ENCODE results near the gene MACROD2.
"Not testable (repeated sequence)": the region's sequence is repeated elsewhere in the genome, so short reads cannot be mapped to it uniquely, and the experiment has no call there.

Gene MACROD2

DNA sequence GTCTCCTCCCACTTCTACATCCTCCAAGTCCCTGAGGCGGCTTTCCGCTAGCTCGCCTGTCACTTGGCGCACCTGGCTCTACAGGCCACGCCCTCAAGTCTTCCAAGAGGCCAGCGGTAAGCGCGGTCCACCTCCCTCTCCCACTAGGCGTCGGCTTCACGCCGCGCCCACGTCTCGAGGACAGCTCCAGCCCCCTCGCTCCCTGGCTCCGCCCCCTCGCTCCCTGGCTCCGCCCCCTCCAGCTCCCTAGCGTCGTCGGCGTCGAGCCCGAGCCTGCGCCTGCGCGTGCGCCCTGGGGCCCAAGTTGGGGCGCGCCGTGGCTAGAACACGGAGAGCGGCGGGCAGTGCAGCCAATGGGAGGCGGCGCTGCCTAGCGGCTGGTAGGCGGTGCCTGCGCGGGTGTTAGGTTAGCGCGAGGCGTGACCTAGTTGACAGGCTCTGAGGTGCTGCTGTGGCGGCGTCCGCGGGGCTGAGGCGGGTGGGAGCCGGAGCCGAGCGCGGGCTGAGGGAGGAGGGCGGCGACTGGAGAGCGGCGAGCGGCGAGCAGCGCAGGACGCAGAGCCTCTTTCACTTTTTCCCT, at the start of gene MACROD2:
TSS of gene MACROD2 (plus strand) at position 431 of the 580 bp plus-strand sequence.
- peak; percentile 45 for DNase-seq

DNA sequence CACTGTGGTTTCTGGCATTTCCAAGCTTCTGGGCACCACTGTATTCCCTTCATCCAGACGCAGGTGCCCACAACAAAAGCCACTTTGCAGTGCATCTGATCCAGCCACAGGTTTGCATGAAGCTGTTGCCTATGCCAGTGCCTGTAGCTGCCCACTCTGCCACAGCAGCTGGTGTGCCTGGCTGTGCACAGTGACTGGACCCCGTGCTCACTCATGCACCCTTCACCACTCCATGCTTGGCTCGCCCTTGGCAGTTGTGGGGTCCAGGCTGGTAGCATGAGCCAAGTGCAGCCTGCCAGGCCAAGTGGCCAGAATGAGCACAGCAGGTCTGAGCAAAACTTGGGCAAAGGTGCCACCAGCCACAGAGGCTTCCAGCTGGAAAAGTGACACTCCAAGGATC, 47.6 kb upstream of the MACROD2 start:
- DNase-seq, result no peak

DNA sequence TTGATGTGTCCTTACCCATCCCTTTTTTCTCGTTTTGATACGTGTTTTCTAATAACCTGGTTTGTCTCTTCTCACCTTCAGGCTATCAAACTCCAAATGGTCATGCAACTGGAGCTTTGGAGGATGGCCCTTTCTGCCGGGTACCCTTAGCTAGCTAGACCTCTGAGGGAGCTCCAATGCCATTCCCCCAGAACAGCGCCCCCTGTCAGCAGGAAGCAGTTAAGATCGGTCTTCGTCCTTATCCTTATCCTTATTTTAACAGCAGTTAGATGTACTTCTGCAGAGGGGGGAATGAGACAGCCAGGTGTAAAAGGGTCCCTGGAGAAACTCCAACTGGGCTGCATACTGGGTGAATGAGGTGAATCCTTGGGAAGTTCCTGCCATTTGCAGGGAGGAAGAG, 42.1 kb upstream of the MACROD2 start:
- no peak for DNase-seq

DNA sequence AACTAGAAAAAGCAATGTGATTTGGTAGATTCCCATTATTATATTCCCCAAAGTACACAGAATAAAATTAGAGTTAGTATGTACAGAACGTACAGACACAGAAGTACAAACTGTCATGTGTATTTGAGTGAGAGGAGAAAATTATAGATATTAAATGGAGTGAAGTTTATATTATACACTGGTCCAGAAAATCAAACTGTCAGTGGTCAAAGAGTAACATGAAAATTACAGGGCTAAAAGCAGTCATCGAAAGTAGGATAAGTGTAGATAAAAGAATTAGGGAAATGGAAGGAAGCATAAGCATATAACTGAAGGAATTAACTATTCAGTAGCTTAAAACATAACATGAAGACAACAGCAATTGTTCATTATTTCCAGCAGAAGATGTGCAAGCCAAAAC, 35.2 kb upstream of the MACROD2 start:
- DNase-seq, result no peak

DNA sequence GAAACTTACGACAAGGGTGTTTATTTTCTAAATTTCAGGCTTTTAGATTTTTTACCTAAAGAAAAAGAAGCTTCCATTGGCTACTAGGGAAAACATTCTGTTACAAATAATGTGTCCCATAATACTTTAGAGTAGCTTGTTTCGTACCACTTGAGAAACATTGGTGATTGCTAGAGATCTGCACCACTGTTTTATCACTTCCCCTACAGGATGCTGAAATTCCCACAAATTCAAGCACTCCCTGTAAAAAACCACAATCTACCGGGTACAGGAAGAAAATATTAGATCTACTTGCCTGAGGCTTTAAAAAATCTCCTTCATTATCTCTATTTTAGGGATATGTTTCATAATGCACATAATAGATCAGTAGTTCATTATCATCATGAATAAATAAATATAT, 34.8 kb upstream of the MACROD2 start:
- no peak for DNase-seq

DNA sequence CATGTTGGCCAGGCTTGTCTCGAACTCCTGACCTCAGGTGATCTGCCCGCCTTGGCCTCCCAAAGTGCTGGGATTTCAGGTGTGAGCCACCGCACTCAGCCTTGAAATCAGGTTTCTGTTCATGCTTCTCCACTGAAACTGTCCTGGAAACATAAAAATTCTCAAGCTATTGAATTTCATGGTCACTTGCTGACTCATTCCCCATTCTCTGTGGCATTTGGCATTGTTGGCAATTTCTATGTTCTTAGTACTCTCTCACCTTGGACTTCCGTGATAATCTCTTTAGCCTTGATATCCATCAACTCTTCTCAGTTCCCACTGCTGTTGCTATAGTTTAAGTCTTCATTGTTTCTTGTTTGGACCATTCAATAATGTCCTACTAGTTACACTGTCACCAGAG, 11.1 kb upstream of the MACROD2 start:
- DNase-seq, result no peak

DNA sequence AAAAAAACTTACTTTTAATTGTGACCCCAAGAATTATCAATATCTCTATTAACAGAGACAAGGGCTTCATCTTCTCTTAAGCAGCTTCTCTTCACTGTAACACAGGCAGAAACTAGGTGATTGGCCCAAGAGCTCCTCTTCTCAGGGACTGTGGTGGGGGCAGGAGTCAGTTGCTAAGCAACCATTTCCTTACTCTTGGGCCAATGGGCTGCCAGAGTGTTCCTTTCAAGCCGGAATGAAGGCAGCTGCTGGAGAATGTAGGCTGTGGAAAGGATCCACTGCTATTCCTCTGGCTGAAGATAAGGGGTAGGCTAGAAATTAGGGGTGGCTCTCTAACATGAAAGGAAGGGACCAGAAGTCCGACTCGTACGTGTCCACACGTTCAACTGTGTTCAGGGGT, 4.9 kb upstream of the MACROD2 start, which contains the start of gene SEL1L2:
TSS of gene SEL1L2 (minus strand) at position 150 of the 400 bp plus-strand sequence. CDS start at position 70, 80 bp downstream.
- no peak for DNase-seq

DNA sequence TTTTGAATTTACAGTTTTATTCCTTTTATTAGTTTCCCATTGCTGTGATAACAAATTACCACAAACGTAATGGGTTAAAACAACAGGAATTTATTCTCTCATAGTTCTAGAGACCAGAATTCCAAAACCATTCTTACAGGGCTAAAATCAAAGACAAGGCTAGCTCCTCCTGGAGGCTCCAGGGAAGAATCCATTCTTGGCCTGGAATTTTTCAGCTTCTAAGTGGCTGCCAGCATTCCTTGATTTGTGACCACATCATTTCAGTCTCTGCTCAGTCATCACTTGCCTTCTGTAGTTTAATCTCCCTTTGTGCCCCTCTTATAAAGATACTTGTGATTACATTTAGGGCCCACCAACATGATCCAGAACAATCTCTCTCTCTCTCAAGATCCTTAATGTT, 4.0 kb upstream of the MACROD2 start:
- DNase-seq, result no peak

DNA sequence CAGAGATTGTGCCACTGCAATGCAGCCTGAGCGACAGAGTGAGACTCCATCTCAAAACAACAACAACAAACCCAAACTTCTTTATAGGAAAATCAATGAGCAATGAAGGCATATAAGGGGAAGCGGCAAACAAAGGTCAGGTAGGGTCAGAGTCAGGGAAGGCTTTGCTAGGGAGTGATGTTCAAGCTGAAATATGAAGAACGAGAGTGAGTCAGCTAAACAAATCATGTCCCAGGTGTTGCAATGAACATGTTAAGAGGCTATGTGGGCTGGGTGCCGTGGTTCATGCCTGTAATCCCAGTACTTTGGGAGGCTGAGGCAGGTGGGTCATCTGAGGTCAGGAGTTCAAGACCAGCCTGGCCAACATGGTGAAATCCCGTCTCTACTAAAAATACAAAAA, 3.4 kb upstream of the MACROD2 start:
- not testable (repeated sequence) for DNase-seq

DNA sequence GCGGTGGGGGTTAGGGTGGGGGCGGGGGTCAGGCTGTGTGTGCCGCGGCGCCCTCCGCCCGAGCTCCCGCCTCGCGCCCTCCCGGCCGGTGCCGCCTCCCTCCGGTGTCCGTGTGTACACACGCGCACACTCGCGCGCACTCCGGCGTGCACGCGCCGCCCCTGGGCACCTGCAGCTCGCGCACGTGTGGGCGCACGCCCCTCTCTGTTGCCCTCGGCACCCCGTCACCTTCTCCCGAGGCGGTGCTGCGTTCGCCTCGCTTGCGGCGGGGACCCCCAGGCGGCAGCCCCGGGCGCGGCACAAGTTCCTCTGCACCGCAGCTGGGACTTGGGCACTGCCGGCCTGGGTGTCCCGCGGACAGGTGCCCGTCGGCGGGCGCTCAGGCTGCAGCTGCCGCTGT, 525 bp downstream of the MACROD2 start:
- DNase-seq, result no peak

DNA sequence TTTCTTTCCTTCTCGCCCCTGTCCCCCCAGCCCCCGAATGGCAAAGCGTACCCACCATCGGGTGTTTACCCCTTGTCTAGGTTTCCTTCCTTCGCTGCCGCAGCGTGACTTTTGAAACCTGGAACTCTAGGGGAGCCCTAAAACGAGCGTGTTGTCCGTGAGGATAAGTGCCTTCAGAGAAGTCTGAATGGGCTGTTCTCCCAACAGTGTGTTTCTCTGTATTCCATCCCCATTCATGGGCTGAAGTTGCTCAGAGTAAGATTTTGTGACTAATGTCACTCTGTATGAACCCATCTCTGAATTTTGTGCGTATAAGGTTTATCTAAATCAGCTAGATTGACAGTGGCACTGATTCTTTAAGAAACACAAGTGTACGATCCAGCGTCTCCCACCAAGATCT, 949 bp downstream of the MACROD2 start:
- DNase-seq, result no peak

DNA sequence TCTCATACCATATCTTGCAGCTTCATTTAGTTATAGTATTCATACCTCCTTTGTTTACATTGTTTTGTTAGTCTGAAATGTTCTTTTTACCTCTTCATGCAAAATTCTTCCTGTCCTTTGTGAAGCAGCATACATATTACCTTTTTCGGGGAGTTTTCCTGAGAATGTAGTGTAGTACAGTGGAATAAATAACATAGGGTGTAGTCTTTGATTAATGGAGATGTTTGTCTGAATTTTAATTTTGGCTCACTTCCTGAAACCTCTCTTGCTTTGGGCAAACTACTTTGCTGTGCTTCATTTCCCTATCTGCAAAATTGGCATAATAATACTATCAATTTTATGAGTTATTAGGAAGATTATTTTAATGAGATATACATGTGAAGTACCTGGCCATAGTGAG, 5.6 kb downstream of the MACROD2 start:
- no peak for DNase-seq

DNA sequence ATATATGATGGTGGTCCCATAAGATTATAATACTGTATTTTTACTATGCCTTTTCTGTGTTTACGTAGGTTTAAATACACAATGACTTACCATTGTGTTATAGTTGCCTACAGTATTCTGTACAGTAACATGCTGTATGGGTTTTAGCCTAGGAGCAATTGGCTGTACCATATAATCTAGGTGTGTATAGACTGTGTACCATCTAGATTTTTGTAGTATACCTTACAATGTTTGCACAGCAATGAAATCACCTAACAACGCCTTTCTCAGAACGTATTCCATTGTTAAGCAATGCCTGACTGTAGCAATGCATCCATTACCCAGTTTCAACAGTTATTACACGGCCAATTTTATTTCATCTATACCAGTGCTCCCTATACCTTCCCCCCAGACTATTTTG, 10.7 kb downstream of the MACROD2 start:
- DNase-seq, result no peak

DNA sequence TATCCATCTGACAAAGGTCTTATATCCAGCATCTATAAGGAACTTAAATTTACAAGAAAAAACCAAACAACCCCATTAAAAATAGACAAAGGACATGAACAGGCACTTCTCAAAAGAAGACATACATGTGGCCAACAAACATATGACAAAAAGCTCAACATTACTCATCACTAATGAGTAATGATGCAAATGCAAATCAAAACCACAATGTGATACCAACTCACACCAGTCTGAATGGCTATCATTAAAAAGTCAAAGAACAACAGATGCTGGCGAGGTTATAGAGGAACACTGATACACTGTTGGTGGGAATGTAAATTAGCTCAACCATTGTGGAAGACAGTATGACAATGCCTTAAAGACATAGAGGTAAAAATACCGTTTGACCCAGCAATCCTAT, 13.9 kb downstream of the MACROD2 start:
- no peak for DNase-seq

DNA sequence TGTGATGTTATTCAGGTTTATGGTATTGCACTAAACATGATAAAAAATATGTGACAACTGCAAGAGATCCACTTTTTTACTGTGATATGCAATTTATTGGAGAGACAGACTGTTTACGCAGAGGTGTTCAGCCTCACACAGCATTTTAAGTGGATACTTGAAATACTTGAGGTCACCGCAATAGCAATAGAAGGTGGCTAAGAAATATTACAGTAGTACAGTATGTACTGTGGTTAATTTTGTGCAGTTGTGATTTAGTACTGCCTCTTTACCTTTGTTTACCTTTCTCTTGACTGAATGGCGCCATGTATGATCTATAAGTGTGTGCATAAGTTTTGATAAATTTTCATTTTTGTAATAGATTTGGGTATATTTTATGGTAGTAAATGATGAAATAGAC, 17.4 kb downstream of the MACROD2 start:
- no peak for DNase-seq

DNA sequence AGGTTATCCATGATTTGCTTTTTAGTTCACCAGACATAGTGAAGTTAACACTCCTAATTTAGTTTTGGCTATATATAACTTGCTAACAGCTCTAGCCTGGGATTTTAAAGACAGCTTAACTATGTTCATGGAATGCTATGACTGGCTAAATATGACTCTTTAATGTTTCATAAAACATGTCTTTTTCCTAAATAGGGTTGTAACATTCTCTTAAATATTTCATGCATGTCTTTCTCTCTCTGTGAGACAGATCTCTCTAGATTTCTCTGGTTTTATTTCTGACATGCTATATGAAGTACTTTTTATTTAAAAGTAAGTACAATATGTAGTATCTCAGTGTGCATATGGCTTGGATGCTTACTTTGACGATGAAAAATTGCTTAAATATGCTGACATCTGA, 35.7 kb downstream of the MACROD2 start:
- DNase-seq, result no peak

DNA sequence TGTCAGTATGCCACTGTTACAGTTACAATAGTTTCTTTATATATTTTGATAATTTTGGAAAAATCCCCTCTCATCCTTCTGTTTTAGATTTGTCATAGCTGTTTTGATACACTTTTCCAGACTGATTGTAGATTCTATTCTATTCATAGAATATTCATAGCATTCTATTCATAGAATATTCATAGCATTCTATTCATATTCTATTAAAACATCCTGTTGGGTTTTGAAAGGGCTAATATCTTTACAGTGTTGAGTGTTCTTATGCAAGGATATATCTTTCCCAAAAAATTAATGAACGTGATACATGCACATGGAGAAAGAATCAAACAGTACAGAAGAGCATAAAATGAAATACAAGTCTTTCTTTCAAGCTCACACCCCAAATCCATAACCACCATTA, 38.0 kb downstream of the MACROD2 start:
- DNase-seq, result no peak

DNA sequence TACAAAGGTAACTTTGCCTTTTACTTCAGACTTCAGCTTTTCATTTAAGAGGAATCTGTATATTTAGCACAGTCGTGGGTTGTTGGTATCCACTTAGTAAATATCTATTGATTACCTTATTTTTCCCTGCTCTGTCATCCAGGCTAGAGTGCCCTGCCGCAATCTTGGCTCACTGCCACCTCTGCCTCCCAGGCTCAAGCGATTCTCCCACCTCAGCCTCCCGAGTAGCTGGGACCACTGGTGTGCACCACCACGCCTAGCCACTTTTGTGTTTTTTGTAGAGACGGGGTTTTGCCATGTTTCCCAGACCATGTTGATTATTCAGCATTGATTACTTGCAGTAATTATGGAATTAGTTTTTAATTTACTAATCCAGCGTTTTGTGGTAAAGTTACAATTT, 41.3 kb downstream of the MACROD2 start:
- DNase-seq, result no peak

DNA sequence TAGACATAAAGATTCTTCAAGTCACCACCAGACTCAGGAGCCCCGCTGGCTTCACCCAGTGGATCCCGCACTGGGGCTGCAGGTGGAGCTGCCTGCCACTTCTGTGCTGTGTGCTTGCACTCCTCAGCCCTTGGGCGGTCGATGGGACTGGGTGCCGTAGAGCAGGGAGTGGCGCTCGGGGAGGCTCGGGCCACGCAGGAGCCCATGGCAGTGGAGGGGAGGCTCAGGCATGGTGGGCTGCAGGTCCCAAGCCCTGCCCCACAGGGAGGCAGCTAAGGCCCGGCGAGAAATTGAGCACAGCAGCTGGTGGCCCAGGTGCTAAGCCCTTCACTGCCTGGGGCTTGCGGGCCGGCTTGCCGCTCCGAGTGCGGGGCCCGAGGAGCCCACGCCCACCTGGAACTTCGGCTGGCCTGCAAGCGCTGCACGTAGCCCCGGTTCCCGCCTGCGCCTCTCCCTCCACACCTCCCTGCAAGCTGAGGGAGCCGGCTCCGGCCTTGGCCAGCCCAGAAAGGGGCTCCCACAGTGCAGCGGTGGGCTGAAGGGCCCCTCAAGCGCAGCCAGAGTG, 49.5 kb downstream of the MACROD2 start:
- not testable (repeated sequence) for DNase-seq

DNA sequence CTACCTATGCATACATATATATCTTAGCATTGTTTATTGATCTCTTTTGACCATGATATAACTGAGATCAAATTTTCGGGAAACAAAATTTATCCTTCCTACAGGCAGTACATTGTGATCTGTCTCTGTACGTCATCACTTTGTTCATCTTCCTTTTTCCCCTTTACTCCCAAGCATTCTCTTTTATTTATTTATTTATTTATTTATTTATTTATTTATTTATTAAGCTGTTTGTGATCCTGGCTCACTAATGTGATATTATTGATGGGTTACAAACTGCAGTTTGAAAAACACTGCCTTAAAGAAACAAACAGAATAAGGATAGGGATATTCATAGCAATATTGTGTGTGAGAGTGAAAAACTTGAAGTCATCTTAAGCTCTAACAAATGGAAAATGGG, 51.2 kb downstream of the MACROD2 start:
- DNase-seq, result no peak

DNA sequence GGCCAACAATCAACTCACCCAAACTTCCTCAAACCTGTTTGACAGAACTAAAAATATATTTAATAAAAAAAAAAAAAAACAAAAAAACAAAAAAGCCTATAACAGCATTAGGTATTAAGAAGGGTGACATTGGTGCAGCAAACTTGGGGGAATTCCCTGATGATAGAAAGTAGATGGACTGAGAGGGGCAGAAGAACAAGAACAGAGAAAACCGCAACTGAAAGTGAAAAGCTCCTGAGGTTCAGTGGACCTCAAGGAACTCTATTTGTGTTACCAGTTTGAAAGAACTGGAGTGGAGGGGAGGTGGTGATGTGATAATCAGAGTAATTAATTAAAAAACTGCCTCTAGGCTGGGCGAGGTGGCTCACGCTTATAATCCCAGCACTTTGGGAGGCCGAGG, 53.8 kb downstream of the MACROD2 start:
- DNase-seq, result no peak

DNA sequence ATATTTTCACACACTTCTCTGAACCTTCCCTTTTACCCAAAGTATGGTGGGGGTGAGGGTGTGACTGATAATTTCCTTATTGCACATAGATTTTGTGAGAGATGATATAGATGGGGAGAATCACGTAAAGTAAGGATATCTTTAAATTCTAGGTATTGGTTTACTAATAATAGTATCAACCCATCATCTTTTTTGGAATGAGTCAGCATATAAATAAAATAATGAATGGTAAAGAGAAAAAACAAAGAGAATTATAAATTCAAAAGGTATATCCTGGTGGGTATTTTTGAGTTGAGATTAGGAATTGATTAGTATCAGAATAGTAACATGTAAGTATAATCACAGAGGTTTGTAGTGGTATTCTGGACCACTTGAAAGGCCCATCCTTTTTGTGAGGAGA, 56.1 kb downstream of the MACROD2 start:
- no peak for DNase-seq

DNA sequence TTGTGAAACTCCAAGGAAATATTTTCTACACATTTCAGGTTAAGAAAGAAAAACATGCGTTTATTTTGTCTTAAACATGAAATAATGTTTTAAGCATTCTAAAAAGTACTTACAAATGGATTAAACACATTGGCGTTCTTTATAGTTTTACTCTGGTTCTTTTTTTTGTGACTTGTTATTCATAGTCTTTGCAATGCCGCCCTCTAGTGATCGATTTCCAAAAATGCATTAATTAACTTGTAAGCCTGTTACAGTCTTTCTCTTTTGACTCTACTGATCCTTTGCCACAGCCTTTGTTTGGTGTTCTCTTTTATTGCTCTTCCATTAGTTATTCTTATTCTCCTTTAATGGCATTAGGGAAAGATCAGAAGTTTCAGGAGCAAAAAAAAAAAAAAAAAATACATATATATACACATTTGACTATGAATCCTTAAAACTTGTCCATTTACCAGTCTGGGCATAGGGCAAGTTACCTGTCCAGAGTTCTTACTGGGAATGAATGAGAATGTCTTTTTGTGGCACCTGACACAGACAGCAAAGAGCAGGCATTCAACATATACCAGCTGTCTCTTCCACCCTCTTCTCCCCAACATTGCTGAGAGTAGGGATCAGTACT, 59.9 kb downstream of the MACROD2 start:
- peak; percentile 62 for DNase-seq

DNA sequence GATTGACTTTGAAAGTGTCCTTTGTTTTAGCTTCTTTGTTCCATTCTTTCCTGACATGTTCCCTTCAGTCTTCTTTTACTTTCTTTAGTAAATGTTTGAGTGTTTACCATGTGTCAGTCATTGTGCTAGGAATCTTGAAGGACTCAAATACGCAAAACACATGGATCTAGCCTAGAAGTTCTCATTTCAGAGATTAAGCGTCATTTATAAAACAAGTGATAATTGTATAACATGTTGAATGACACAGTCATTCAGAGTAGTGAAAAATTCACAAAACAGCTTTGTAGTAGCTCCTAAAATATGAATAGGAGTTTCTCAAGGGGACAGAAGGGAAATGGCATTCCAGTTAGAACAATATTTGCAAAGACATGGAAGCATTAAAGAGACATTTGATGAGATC, 66.9 kb downstream of the MACROD2 start:
- no peak for DNase-seq

DNA sequence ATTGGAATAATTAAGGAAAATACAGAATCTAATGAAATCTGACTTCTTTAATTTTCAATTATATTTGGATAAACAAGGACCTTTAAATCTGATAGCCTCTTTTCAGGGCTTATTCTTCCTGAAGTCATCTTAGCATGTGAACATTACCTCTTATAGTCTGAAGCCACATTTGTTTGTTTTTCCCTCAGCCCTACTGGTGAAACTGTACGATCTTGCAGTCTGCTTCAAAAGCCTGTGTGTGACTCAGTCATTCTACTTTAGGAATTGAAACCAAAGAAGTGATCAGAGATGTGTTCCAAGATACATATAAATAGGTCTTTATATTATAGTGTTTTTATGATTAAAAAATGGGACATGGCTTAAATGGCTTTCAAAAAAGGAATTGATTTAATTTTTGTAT, 67.5 kb downstream of the MACROD2 start:
- DNase-seq, result no peak

Data from amniotic stem cell (primary cell).